ENCODE measurements around the gene RFC2. TPM values are rescaled to one million over a fixed set of nuclear protein-coding genes. Genes with fewer than 3 reads are reported as not detected.
A peak's percentile ranks its signal among the peaks of the same experiment; 100 is the strongest.
"Not testable (repeated sequence)": the region's sequence is repeated elsewhere in the genome, so short reads cannot be mapped to it uniquely, and the experiment has no call there.

RFC2 gene
- total RNA-seq, 6 experiments from 2014 or later, result 8.0 to 21.3 (median 12.2) TPM

DNA sequence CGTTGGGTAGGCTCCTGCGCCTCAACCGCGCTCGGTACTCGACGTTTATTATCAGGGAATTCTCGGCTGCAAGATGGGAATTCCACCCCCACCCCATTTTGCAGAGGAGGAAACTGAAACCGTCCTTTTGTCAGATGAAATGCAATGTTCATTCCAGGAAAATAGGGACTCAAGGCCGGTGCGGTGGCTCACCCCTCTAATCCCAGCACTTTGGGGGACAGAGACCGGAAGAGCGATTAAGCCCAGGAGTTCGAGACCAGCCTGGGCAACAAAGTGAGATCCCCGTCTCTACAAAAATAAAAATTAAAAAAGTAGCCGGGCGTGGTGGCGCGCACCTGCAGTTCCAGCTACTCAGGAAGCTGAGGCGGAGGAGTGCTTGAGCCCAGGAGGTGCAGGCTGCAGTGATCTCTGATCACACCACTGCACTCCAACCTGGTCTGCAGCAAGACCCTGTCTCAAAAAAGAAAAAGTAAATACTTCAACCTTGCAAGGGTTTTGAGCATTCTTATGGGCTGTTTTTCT lies 720 bp upstream of the RFC2 start:
- Histone ChIP-seq H3K36me3 (peaks cover 0 to 7% (median 0%) of the 10 kb centered on the region in 4 donors), H3K9me3 (no peaks in the 10 kb centered on the region), H3K4me1 (peaks cover 0 to 22% (median 4%) of the 10 kb centered on the region in 4 donors), H3K4me3 (peak overlapping the region; percentile 65 to 78 (median 65)), H3K27ac (peak overlapping the region; percentile 73 to 87 (median 74)), H3K27me3 (no peaks in the 10 kb centered on the region)
- TF ChIP-seq POLR2A (IDR thresholded peaks at IDR 0.05), result no peak
- TF ChIP-seq, protein P1, sequence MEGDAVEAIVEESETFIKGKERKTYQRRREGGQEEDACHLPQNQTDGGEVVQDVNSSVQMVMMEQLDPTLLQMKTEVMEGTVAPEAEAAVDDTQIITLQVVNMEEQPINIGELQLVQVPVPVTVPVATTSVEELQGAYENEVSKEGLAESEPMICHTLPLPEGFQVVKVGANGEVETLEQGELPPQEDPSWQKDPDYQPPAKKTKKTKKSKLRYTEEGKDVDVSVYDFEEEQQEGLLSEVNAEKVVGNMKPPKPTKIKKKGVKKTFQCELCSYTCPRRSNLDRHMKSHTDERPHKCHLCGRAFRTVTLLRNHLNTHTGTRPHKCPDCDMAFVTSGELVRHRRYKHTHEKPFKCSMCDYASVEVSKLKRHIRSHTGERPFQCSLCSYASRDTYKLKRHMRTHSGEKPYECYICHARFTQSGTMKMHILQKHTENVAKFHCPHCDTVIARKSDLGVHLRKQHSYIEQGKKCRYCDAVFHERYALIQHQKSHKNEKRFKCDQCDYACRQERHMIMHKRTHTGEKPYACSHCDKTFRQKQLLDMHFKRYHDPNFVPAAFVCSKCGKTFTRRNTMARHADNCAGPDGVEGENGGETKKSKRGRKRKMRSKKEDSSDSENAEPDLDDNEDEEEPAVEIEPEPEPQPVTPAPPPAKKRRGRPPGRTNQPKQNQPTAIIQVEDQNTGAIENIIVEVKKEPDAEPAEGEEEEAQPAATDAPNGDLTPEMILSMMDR (IDR thresholded peaks at IDR 0.05), result no peak
- WGBS (ENCODE audit: insufficient coverage, low coverage, low lambda C conversion rate, missing lambda C conversion rate), result 16% methylated on average over 20 of the region's 20 CpGs
- intact Hi-C loops (cut with DNase I), result no loop called here
- no peak for DNase-seq
- ATAC-seq, result no peak

DNA sequence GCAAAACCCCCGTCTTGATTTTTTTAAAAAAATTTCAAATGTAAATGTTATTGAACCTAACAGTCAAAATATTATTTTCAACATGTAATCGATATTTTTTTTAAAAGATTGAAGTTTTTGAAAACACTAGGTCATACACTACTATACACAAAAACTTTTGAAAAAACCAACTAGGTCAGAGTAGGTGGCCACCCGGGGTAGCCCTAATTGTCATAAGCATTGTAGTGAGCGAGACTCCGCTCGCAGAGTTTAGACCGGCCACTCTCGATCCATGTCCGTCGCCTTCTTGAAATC lies 417 bp downstream of the RFC2 start:
- intact Hi-C loops (cut with DNase I), result no loop called here
- H3K4me3 ChIP-seq, result peak overlapping the region; percentile 65 to 78 (median 65)
- no peaks in the 10 kb centered on the region for H3K9me3 ChIP-seq
- H3K27ac ChIP-seq, result peak overlapping the region; percentile 73 to 87 (median 74)
- 1% methylated on average over 10 of the region's 10 CpGs for WGBS (ENCODE audit: insufficient coverage, low coverage, low lambda C conversion rate, missing lambda C conversion rate)
- ATAC-seq (peak; percentile 8 to 20 (median 16)), DNase-seq (no peak)
- peaks cover 0 to 7% (median 0%) of the 10 kb centered on the region in 4 donors for H3K36me3 ChIP-seq
- H3K4me1 ChIP-seq, result peaks cover 0 to 32% (median 10%) of the 10 kb centered on the region in 4 donors
- TF ChIP-seq POLR2A (IDR thresholded peaks at IDR 0.05), result no peak
- TF ChIP-seq, protein P1 (IDR thresholded peaks at IDR 0.05), result no peak
- no peaks in the 10 kb centered on the region for H3K27me3 ChIP-seq

DNA sequence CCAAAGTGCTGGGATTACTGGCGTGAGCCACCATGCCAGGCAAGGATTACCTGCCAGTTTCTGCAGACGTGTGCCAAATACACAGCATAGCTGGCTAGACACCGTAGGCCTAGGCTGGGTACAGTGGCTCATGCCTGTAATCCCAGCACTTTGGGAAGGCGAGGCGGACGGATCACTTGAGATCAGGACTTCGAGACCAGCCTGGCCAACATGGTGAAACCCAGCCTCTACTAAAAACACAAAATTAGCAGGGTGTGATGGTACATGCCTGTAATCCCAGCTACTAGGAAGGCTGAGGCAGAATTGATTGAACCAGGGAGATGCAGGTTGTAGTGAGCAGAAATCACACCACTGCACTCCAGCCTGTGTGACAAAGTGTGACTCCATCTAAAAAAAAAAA lies 868 bp downstream of the RFC2 start:
- peaks cover 0 to 33% (median 11%) of the 10 kb centered on the region in 4 donors for H3K4me1 ChIP-seq
- TF ChIP-seq, protein P1 (IDR thresholded peaks at IDR 0.05), result no peak
- no peak for TF ChIP-seq POLR2A (IDR thresholded peaks at IDR 0.05)

DNA sequence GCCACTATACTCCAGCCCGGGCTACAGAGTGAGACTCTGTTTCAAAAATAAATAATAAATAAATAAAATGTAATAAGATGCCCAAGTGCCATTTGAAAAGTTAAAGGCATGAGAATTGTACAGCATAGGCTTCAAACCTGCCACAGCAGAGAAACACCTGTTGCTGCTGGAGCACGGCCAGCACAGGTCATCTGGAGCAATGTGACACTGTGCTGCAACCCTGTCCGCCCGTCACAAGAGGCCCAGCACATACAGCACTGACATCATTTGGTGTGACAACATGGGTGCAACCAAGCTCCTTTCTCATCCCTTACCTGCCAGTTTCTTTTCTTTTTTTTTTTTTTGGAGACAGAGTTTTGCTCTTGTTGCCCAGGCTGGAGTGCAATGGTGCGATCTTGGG lies 1.3 kb downstream of the RFC2 start:
- no peak for TF ChIP-seq POLR2A (IDR thresholded peaks at IDR 0.05)
- TF ChIP-seq, protein P1 (IDR thresholded peaks at IDR 0.05), result no peak

More for the DNA sequence above, 868 bp downstream of the RFC2 start:
- H3K4me3 ChIP-seq, result peak overlapping the region; percentile 65 to 78 (median 65)
- intact Hi-C loops (cut with DNase I), result no loop called here
- ATAC-seq (no peak), DNase-seq (no peak)
- no peaks in the 10 kb centered on the region for H3K27me3 ChIP-seq
- peaks cover 0 to 7% (median 0%) of the 10 kb centered on the region in 4 donors for H3K36me3 ChIP-seq
- H3K27ac ChIP-seq, result peak overlapping the region in 2 of 3 donors; percentile 74 to 87
- H3K9me3 ChIP-seq, result no peaks in the 10 kb centered on the region
- WGBS (ENCODE audit: insufficient coverage, low coverage, low lambda C conversion rate, missing lambda C conversion rate), result 0% methylated on average over 1 of the region's 7 CpGs

DNA sequence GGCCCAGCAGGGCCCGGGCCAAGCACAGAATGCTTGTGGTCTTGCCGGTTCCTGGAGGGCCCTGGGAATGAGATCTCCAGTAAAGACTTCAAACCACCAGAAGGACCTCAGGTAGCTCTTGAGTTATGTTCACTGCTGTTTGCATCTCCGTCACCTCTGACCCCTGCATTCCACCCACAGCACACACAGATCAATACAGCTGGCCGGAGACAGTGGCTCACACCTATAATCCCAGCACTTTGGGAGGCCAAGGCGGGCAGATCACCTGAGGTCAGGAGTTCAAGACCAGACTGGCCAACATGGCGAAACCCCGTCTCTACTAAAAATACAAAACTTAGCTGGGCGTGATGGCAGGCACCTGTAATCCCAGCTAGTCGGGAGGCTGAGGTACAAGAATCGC lies 5.1 kb downstream of the RFC2 start:
- Histone ChIP-seq H3K36me3 (peaks cover 0 to 15% (median 4%) of the 10 kb centered on the region in 4 donors), H3K4me1 (peaks cover 0 to 20% (median 11%) of the 10 kb centered on the region in 4 donors)
- DNase-seq; H3K27me3 ChIP-seq; H3K27ac ChIP-seq; intact Hi-C loops (cut with DNase I); H3K4me3 ChIP-seq; H3K9me3 ChIP-seq: not testable (repeated sequence)
- peak; percentile 64 to 81 (median 71) for ATAC-seq
- WGBS (ENCODE audit: insufficient coverage, low coverage, low lambda C conversion rate, missing lambda C conversion rate), result 54% methylated on average over 8 of the region's 10 CpGs

More for the DNA sequence above, 1.3 kb downstream of the RFC2 start:
- Histone ChIP-seq H3K4me3 (no peak overlapping the region), H3K27me3 (no peaks in the 10 kb centered on the region), H3K9me3 (no peaks in the 10 kb centered on the region), H3K36me3 (peaks cover 0 to 7% (median 0%) of the 10 kb centered on the region in 4 donors), H3K27ac (peak overlapping the region in 2 of 3 donors; percentile 74 to 87), H3K4me1 (peaks cover 0 to 33% (median 11%) of the 10 kb centered on the region in 4 donors)
- 49% methylated on average over 4 of the region's 5 CpGs for WGBS (ENCODE audit: insufficient coverage, low coverage, low lambda C conversion rate, missing lambda C conversion rate)
- ATAC-seq (peak in 3 of 4 donors; percentile 8 to 23 (median 15)), DNase-seq (peak; percentile 72 to 79 (median 77))
- intact Hi-C loops (cut with DNase I), result no loop called here

Measured in right lobe of liver (tissue), 6 donors.